Measurements from ENCODE around the gene CES3.

Gene CES3

GRCh38 chr16:66996324-66996982 lies 35.4 kb downstream of the CES3 start:
- H3K4me2 ChIP-seq (ENCODE audit: low read depth, low read length) = no peak overlapping the region

GRCh38 chr16:66996983-66997358 lies 35.9 kb downstream of the CES3 start:
- DNase-seq = no peak
- no peaks in the 10 kb centered on the region for H3F3A ChIP-seq (ENCODE audit: insufficient read depth, low read length)
- no peak overlapping the region for H3K4me3 ChIP-seq (ENCODE audit: low read length)
- H3K4me2 ChIP-seq (ENCODE audit: low read depth, low read length) = no peak overlapping the region
- H3K27me3 ChIP-seq (replicated peaks; ENCODE audit: insufficient read depth, low read length) = no peaks in the 10 kb centered on the region
- no peaks in the 10 kb centered on the region for H4K20me1 ChIP-seq (ENCODE audit: insufficient read depth, low read length)
- no peaks in the 10 kb centered on the region for H3K4me1 ChIP-seq (ENCODE audit: low read length)
- H2AFZ ChIP-seq (ENCODE audit: low read length) = no peak overlapping the region
- H3K9me2 ChIP-seq (replicated peaks; ENCODE audit: insufficient read depth, low read length) = no peaks in the 10 kb centered on the region
- TF ChIP-seq EZH2phosphoT487 (IDR thresholded peaks at IDR 0.05; ENCODE audit: low read length) (no peak), EZH2 (optimal IDR thresholded peaks at IDR 0.05; ENCODE audit: low read depth, low read length) (no peak), CTCF (IDR thresholded peaks at IDR 0.05; ENCODE audit: low read length) (no peak)
- H3K27ac ChIP-seq (ENCODE audit: low read length) = no peak overlapping the region
- no peaks in the 10 kb centered on the region for H3K79me2 ChIP-seq (ENCODE audit: low read length)
- H3K9ac ChIP-seq (ENCODE audit: low read length) = no peak overlapping the region
- no peaks in the 10 kb centered on the region for H3K36me3 ChIP-seq (replicated peaks; ENCODE audit: insufficient read depth, low read length)
- H3K9me3 ChIP-seq (replicated peaks; ENCODE audit: insufficient read depth, low read length) = no peaks in the 10 kb centered on the region

More at GRCh38 chr16:66996324-66996982, 35.4 kb downstream of the CES3 start:
- no peaks in the 10 kb centered on the region for H3F3A ChIP-seq (ENCODE audit: insufficient read depth, low read length)
- no peaks in the 10 kb centered on the region for H3K36me3 ChIP-seq (replicated peaks; ENCODE audit: insufficient read depth, low read length)
- H3K79me2 ChIP-seq (ENCODE audit: low read length) = no peaks in the 10 kb centered on the region
- TF ChIP-seq EZH2phosphoT487 (IDR thresholded peaks at IDR 0.05; ENCODE audit: low read length) = no peak
- TF ChIP-seq EZH2 (optimal IDR thresholded peaks at IDR 0.05; ENCODE audit: low read depth, low read length) = no peak
- no peak for TF ChIP-seq CTCF (IDR thresholded peaks at IDR 0.05; ENCODE audit: low read length)
- no peak overlapping the region for H2AFZ ChIP-seq (ENCODE audit: low read length)
- no peaks in the 10 kb centered on the region for H3K9me3 ChIP-seq (replicated peaks; ENCODE audit: insufficient read depth, low read length)
- no peak overlapping the region for H3K4me3 ChIP-seq (ENCODE audit: low read length)
- H3K9ac ChIP-seq (ENCODE audit: low read length) = no peak overlapping the region
- no peak for DNase-seq
- H3K27me3 ChIP-seq (replicated peaks; ENCODE audit: insufficient read depth, low read length) = no peaks in the 10 kb centered on the region
- H4K20me1 ChIP-seq (ENCODE audit: insufficient read depth, low read length) = no peaks in the 10 kb centered on the region
- no peaks in the 10 kb centered on the region for H3K9me2 ChIP-seq (replicated peaks; ENCODE audit: insufficient read depth, low read length)
- H3K27ac ChIP-seq (ENCODE audit: low read length) = no peak overlapping the region
- no peaks in the 10 kb centered on the region for H3K4me1 ChIP-seq (ENCODE audit: low read length)

- TF ChIP-seq EZH2 (optimal IDR thresholded peaks at IDR 0.05; ENCODE audit: low read depth, low read length) (no peak), CTCF (IDR thresholded peaks at IDR 0.05; ENCODE audit: low read length) (no peak), EZH2phosphoT487 (IDR thresholded peaks at IDR 0.05; ENCODE audit: low read length) (no peak)
- Histone ChIP-seq H4K20me1 (ENCODE audit: insufficient read depth, low read length) (no peaks in the 10 kb centered on the region), H3K4me3 (ENCODE audit: low read length) (peak overlapping the region; percentile 20; the same call in 1 of the 2 replicates), H3K4me1 (ENCODE audit: low read length) (no peaks in the 10 kb centered on the region), H3F3A (ENCODE audit: insufficient read depth, low read length) (no peaks in the 10 kb centered on the region), H3K9ac (ENCODE audit: low read length) (no peak overlapping the region), H3K27ac (ENCODE audit: low read length) (no peak overlapping the region), H2AFZ (ENCODE audit: low read length) (no peak overlapping the region; the same call in 1 of the 2 replicates), H3K4me2 (ENCODE audit: low read depth, low read length) (peak overlapping the region; percentile 55; the same call in 1 of the 2 replicates), H3K9me2 (replicated peaks; ENCODE audit: insufficient read depth, low read length) (no peaks in the 10 kb centered on the region), H3K79me2 (ENCODE audit: low read length) (no peaks in the 10 kb centered on the region), H3K36me3 (replicated peaks; ENCODE audit: insufficient read depth, low read length) (no peaks in the 10 kb centered on the region), H3K27me3 (replicated peaks; ENCODE audit: insufficient read depth, low read length) (no peaks in the 10 kb centered on the region; the same call in 1 of the 2 replicates), H3K9me3 (replicated peaks; ENCODE audit: insufficient read depth, low read length) (no peaks in the 10 kb centered on the region)
- no peak for DNase-seq
These were observed 39.6 kb downstream of the CES3 start for GRCh38 chr16:67000384-67001351.

All from MM.1S (cell line).